Measurements from ENCODE around the gene SCYGR8.

The SCYGR8 gene

GRCh38 chr2:227765788-227766372, 20.2 kb downstream of the SCYGR8 start:
- DNase-seq: no peak

DNA sequence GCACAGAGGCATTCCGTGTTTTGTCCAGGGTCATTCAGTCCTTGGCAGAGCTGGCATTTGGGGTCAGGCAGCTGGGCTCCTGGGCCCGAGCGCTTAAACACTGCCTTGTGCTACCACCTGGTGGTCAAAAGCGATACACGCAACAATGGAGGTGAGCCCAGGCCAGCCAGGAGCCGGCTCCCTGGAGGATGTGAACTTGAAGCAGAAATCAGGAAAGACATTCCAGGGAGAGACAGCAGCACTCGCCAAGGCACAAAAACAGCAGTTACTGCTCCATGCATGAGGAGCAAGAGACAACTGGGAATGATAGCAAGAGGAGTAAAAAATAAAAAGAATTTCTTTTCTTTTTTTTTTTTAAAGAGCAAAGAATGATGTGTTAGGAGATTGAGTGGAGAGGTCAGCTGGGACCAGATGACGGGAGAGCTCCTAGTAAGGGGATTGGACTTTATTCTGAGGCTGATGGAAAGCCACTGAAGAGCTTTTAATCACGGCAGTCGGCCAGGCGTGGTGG, 20.7 kb downstream of the SCYGR8 start:
- peak; percentile 44 to 61 for DNase-seq

GRCh38 chr2:227767830-227768229, 22.1 kb downstream of the SCYGR8 start:
- no peak for DNase-seq

DNA sequence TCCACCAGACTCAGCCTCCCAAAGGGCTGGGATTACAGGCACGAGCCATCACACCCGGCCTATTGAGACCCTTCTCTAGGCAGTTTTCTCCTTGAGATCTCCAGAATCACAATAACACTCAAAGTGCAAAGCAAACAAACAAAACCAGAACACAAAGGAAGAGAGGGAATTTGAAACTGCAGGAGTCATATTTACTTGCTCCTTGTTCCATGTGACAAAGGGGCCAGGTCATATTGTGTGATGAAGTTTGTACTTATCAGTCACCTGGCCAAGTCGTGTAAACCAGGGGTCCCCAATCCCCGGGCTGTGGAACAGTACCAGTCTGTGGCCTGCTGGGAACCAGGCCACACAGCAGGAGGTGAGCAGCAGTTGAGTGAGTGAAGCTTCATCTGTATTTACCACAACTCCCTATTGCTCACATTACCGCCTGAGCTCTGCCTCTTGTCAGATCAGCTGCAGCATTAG, 26.5 kb downstream of the SCYGR8 start:
- no peak for DNase-seq

GRCh38 chr2:227772932-227773331, 27.2 kb downstream of the SCYGR8 start:
- DNase-seq: no peak

DNA sequence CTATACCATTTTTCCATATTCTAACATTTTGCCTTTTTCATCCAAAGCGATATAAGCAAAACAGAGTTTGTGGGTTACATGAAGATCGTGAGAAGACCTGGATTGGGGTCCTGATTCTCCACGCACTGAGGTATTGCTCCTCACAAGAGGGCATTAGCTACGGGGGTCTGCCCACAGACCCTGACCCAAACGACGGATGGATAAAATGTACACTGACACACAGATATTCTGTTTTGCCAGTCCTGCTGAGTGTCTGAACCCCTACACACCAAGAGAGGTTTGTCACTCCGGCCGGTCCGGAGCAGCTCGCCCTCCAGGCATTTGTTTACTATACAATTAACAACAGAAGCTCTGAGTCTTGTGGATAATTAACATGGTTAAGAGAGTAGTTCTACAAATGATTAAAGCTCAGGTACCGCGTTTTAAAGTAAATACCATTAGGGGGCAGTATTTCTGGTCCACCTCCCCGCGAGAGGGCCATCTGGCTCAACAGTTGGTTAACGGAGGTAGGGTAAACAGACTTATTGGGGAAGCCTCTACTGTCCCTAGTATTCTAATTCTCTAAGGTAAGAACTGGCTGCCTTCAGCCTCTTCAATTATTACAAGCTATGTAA, 28.4 kb downstream of the SCYGR8 start:
- peak in 1 of 2 donors; percentile 28 for DNase-seq

GRCh38 chr2:227774895-227775842, 29.5 kb downstream of the SCYGR8 start:
- no peak for DNase-seq

DNA sequence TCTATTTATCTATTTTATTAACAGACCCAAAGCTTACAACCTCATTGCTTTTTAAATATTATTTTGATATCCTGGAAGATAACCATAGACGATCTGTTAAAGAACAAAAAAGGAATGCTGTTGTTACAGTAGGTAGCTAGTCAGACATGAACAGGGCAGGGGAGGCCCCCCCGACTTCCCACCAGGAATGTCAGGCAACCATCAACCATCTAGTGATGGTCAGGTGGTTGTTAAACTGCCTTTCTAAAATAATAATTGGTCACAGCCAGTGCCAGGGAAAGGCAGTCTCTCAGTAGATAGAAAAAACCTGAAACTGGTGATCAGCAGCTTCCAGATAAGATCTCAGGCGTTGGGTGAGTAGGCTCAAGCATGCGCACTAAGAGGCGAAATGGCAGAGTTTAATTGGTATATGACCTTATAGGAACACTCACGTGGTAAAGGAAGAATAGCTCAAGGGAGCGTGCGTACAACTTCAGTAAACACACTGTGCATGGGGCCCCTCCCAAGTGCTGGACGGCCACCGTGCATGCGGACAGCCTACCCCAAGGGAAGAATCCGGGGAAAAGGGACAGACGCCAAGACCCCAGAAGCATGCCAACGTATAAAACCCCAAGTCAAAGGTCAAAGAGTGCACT, 35.4 kb downstream of the SCYGR8 start:
- peak in 1 of 2 donors; percentile 14 for DNase-seq

- no peak for DNase-seq
These were observed 36.1 kb downstream of the SCYGR8 start for GRCh38 chr2:227781841-227782240.

DNA sequence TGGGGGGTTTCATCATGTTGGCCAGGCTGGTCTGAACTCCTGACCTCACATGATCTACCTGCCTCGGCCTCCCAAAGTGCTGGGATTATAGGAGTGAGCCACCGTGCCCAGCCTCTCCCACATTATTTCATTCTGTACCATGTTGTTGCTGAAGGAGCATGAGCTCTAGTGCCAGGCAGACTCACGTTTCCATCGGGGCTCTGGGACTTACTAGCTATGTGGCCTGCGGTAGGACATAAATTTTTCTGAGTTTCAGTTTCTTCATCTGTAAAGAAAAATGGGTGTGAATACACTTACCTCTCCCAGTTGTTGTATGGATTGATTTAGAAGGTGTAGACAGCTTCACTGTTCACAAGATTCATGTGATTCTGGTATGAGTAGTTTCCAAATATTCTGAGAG, 37.1 kb downstream of the SCYGR8 start:
- DNase-seq: peak in 1 of 2 donors; percentile 20

- peak; percentile 14 to 65 for DNase-seq
These were observed 37.9 kb downstream of the SCYGR8 start for GRCh38 chr2:227783404-227784138.

DNA sequence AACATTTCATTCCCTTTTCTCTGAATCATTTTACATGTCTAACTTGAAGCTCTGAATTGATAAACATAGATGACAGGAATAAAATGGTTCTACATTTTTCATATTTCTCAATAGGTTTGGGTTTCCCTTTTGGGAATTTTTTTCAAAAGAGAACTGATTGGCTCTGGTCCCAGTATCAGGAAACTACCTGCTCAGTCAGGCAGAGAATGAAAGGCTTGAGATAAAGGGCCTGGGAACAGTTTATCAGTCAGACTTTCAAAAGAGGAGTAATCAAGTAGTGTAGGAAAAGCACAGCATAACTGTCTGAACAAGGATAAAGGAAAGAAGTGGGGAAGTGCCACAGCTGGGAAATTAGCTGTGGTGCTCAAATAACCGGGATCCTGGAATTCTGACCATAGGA, 39.6 kb downstream of the SCYGR8 start:
- no peak for DNase-seq

GRCh38 chr2:227788561-227789018, 42.9 kb downstream of the SCYGR8 start:
- DNase-seq: no peak

DNA sequence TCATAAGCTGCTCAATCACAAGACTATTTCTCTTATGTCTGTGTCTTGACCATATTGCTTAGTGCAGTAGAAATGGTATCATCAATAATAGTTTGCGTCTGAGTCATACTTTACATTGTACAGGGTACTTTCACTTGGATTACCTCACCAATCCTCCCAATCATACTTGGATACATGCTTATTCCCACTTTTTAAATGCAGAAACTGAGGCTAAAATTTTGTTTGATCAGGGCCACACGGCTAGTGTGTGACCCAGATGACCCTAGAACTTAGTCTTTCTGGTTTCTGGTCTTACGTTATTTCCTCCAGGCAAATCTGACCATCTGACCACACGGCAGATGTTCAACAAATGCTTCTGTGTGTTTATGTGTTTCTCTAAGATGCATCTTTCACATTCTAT, 44.1 kb downstream of the SCYGR8 start:
- DNase-seq: no peak

DNA sequence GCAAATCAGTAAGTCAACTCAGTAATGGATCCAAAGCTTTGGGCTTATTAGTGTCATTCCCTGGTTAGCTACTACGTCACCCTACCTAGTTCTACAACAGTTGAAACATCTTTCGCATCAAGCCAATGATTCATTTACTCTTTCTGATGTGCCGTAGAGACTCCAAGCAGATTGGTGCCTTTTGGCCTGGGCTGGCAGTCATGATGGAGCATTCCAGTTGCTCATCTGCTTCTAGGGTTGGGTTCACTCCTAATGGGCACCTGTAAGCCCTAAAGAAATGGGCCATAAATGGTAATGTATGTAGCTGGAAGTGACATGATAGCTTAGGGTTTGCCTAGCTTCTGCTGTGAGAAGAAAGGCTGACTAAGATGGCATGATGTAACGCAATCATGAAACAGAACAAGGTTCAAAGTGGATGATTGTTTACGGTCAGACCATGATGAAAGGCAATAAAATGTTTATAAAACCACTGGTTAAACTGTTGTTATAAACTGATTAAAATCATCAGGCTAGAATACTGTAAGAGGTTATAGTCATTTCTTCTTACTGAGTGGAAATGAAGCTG, 47.5 kb downstream of the SCYGR8 start:
- DNase-seq: no peak
